DOHH2 (cell line): ENCODE data around the gene ST3GAL2.

Experiments
- H3F3A ChIP-seq: fragments of 200-600 bp; sonication (generic), shearing (Covaris generic); 2 replicates; pipeline ENCODE4 v1.6.0; 2016; ENCODE audit warnings: antibody characterized with exemption, mild to moderate bottlenecking; ENCODE audit not compliant: control insufficient read depth, insufficient read depth
- H3K27ac ChIP-seq: fragments of 200-600 bp; sonication (generic); 2 replicates; pipeline ENCODE4 v1.5.1; 2014; ENCODE audit warnings: low read depth, mild to moderate bottlenecking, low read length, moderate library complexity
- H3K27me3 ChIP-seq: fragments of 200-600 bp; sonication (generic); 2 replicates; pipeline ENCODE4 v1.6.1; 2014; ENCODE audit warnings: mild to moderate bottlenecking, low read length, mixed read lengths; ENCODE audit not compliant: control insufficient read depth
- H3K36me3 ChIP-seq: fragments of 200-600 bp; sonication (generic); 2 replicates; pipeline ENCODE4 v1.6.1; 2014; ENCODE audit warnings: mild to moderate bottlenecking, low read length, moderate library complexity, mixed read lengths; ENCODE audit not compliant: control insufficient read depth
- H3K4me1 ChIP-seq: fragments of 200-600 bp; sonication (generic); 2 replicates; pipeline ENCODE4 v1.6.1; 2014; ENCODE audit warnings: mild to moderate bottlenecking, low read length, mixed read lengths; ENCODE audit not compliant: control insufficient read depth
- H3K4me2 ChIP-seq: fragments of 200-600 bp; sonication (generic); 2 replicates; pipeline ENCODE4 v1.6.0; 2014; ENCODE audit warnings: mild to moderate bottlenecking, low read length, moderate library complexity
- H3K4me3 ChIP-seq: fragments of 200-600 bp; sonication (generic); 2 replicates; pipeline ENCODE4 v1.5.1; 2014; ENCODE audit warnings: mild to moderate bottlenecking, low read length, mixed read lengths
- H3K79me2 ChIP-seq: fragments of 200-600 bp; sonication (generic); 2 replicates; pipeline ENCODE4 v1.6.1; 2014; ENCODE audit warnings: mild to moderate bottlenecking, low read length, mixed read lengths; ENCODE audit not compliant: control insufficient read depth
- H3K9me2 ChIP-seq: fragments of 200-600 bp; sonication (generic); replicated peaks from 2 replicates; pipeline ENCODE4 v1.6.1; 2014; ENCODE audit warnings: mild to moderate bottlenecking, low read length, mixed read lengths; ENCODE audit not compliant: control insufficient read depth
- H3K9me3 ChIP-seq: fragments of 200-600 bp; sonication (generic); 2 replicates; pipeline ENCODE4 v1.6.1; 2014; ENCODE audit warnings: antibody characterized with exemption, low read length, mixed read lengths; ENCODE audit not compliant: control insufficient read depth, insufficient read depth
- H4K20me1 ChIP-seq: fragments of 200-600 bp; sonication (generic); 2 replicates; pipeline ENCODE4 v1.6.0; 2014; ENCODE audit warnings: low read depth, mild to moderate bottlenecking, antibody characterized with exemption, low read length, moderate library complexity; ENCODE audit not compliant: control insufficient read depth, insufficient read depth
- CTCF ChIP-seq: fragments of 200-600 bp; sonication (generic); IDR thresholded peaks from one replicate; pipeline ENCODE4 v1.5.1; 2014; ENCODE audit warnings: antibody characterized with exemption, mild to moderate bottlenecking, low read depth, low read length; ENCODE audit not compliant: poor library complexity, severe bottlenecking
- EZH2phosphoT487 ChIP-seq: fragments of 200-600 bp; sonication (generic); IDR thresholded peaks from 2 replicates; pipeline ENCODE4 v1.6.1; 2017; ENCODE audit warnings: borderline replicate concordance, mild to moderate bottlenecking, antibody characterized with exemption, low read length, moderate library complexity, mixed read lengths

The ST3GAL2 gene

DNA sequence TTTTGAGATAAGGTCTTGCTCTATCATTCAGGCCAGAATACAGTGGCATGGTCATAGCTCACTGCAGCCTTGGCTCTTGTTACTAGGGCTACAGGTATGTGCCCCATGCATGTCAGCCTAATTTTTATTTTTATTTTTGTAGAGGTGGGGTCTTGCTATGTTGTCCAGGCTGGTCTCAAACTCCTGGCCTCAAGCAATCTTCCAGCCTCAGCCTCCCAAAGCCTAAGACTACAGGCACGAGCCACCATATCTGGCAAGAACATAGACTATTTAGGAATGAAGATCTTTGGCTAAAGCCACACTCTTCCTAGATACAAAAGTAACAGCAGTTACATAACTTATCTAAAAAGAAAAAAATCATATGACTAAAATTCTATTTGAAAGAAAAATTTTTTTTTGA lies 107.8 kb downstream of the ST3GAL2 start:
- Histone ChIP-seq H3K9me3 (no peaks in the 10 kb centered on the region), H3K36me3 (peaks cover 38% of the 10 kb centered on the region), H3K79me2 (no peaks in the 10 kb centered on the region), H3K27me3 (no peaks in the 10 kb centered on the region), H3K4me2 (no peak overlapping the region), H3K4me3 (no peak overlapping the region), H3K27ac (no peak overlapping the region), H3K4me1 (no peaks in the 10 kb centered on the region), H4K20me1 (no peaks in the 10 kb centered on the region), H3F3A (no peaks in the 10 kb centered on the region), H3K9me2 (no peaks in the 10 kb centered on the region)
- TF ChIP-seq CTCF (no peak), EZH2phosphoT487 (no peak)
